GM12872 (cell line): ENCODE results near the gene IQGAP2.

Experiments used
- CTCF ChIP-seq: IDR thresholded peaks from 3 replicates; pipeline ENCODE4 v1.5.1; 2011; ENCODE audit warnings: low read depth, mild to moderate bottlenecking, low read length, moderate library complexity; ENCODE audit not compliant: insufficient read depth

The IQGAP2 gene

GRCh38 chr5:76547891-76548524, 144.9 kb downstream of the IQGAP2 start:
- TF ChIP-seq CTCF, result no peak

DNA sequence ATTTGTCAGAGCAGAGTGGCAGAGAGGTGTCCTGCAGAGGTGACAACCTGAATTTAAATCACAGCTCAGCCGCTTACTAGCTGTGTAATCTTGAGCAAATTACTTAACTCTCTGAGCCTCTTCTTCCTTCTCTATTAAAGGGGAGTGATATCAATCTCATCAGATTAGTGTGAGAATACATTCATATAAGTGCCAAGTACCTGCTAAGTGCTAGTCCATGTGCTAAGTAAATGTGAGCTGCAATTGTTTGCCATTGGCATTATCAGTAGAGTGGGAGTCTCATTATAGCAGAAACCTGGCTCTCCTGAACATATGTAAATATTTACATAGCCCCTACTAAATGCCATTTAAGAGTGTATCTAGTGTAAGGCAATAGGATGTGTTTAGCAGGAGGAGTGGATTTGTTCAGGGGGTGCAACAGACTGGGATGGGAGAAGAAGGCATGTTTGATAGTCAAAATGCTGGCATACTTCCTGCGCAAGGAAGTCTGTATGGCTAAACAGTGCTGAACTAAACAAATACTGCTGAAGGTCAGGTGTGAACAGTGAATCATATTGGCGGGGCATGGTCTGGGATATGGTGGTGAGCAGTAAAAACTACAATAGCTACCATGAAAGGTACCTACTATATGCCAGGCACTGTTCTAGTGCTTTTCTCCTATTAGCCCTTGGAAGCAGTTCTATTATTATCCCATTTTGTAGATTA, 145.6 kb downstream of the IQGAP2 start:
- no peak for TF ChIP-seq CTCF

DNA sequence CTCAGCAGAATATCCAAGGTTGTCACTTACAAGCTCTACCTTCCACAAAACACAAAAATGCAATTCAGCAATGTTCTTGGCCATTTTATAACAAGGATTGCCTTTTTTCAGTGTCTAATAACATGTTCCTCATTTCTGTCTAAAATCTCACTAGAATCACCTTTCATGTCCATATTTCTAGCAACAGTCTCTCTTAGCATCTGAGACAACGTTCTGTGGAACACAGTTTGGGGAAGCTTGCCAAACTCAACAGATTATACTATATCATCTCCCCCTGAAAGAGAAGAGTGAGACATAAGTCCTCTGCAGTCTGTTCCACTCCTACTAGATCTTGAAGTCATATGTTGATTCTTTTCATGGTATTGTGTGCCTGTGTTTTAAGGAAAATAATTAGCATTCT, 149.5 kb downstream of the IQGAP2 start:
- no peak for TF ChIP-seq CTCF

- no peak for TF ChIP-seq CTCF
These were observed 150.2 kb downstream of the IQGAP2 start for GRCh38 chr5:76553251-76553650.

DNA sequence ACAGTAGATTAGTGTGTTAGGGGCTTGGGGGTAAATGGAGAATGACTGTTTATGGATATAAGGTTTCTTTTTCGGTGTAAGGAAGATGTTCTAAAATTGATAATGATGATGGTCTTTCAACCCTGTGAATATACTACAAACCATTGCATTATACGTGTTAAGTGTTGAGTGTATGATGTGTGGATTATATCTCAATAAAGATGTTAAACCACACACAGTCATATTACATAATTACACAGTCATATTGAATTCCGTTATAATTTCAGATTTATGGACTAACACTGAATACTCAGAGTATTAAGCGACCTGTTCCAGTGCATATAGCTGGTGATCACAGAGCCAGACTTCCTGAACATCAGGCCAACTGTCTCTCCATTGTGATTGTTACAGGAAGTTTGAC, 152.0 kb downstream of the IQGAP2 start:
- no peak for TF ChIP-seq CTCF

GRCh38 chr5:76555717-76556116, 152.6 kb downstream of the IQGAP2 start:
- no peak for TF ChIP-seq CTCF

DNA sequence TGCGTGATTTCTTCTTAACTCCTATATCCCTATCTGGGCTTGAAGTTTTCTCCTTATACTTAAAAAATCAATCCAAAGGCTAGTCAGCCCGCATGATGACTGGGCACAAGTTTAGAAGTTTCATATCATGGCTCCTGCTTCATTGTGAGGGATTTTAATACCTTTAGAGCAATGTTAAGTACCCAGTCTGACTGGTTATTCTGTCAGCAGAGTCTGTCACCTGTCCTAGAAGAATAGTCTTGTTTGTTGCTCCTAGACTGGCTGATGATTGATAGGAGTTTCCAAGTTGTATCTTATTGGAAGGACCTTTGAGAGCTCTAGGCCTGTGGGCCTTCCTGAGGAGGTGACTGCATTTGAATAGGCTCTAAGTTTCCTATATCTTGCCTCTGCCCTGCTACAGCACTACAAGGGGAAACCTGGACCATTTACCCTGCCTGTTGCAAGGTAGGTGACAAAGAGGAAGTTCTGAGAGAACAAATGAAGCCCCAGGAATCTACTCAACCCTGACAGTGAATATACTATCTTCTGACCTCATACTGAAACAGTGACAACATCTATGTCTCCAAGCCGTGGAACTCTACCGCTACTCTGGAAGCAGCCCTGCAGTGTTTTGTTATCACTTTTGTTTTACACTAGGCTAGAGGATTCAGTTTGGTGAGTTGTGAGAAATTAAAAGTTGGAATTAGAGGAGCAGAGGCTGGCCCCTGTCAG, 153.6 kb downstream of the IQGAP2 start:
- no peak for TF ChIP-seq CTCF
